ELR (cell line): Measurements from ENCODE around the gene RPN1.
A peak's percentile ranks its signal among the peaks of the same experiment; 100 is the strongest.
"Not testable (repeated sequence)": the region's sequence is repeated elsewhere in the genome, so short reads cannot be mapped to it uniquely, and the experiment has no call there.

Experiments
- DNase-seq: peaks from one replicate; pipeline ENCODE4 v3.0.0-alpha.2; 2015; ENCODE audit warnings: low read depth

The RPN1 gene

GRCh38 chr3:128609294-128609693 lies 41.3 kb downstream of the RPN1 start:
- DNase-seq: no peak

DNA sequence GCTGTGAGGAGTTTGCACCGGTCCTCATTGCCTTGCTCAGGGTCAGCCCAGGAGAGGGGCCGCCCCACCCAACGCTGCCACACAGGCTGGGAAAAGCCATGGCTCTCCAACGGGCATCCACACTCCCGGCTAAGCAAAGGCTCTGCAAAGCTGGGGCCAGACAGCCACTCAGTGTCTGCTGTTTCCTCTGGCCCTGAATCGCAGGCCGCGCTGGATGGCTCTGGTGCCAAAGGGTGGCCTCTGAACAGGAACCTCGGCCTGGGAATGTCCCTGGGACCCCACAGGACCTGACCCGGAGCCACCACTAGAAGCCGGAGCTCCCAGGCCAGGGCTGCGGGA lies 42.9 kb downstream of the RPN1 start:
- DNase-seq: no peak

- DNase-seq: no peak
Observed at GRCh38 chr3:128606094-128606493, 44.5 kb downstream of the RPN1 start.

DNA sequence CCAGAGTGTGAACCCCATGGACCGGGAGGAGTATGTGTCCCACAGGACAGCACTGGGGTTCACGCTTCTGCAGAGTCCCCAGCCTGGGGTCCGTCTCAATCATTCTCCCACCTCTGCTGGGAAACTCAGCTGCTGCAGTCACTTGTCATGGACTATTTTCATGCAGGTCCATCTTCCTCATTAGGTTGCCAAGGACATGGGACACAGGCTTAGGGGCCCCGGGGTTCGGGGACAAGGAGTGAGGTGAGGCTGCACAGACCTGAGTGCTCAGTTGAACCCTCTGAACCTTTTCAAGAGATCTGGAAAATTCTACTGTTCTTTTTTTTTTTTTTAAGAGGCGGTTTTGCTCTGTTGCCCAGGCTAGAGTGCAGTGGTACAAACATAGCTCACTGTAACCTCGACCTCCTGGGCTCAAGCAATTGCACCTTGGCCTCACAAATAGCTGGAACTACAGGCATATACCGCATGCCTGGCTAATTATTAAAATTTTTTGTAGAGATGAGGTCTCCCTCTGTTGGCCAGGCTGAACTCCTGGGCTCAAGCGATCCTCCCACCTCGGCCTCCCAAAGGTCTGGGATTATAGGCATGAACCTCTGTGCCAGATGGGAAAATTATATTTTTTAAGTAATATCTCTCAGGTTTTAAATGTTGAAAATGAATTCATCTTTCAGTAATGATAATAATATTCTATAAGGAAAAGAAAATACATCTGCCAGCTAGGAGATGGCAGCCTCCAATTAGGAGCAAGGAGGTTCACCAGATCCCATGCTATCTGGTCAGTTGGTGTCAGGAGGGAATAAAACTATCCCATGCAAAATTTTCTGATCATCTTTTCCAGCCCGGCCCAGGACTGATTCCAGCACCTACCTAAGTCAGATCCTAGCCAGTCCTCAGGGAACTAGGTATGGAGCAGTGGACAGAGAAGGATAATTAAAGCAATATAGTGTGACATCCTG lies 45.2 kb downstream of the RPN1 start:
- no peak for DNase-seq

GRCh38 chr3:128603811-128604775 lies 46.5 kb downstream of the RPN1 start:
- DNase-seq: no peak

DNA sequence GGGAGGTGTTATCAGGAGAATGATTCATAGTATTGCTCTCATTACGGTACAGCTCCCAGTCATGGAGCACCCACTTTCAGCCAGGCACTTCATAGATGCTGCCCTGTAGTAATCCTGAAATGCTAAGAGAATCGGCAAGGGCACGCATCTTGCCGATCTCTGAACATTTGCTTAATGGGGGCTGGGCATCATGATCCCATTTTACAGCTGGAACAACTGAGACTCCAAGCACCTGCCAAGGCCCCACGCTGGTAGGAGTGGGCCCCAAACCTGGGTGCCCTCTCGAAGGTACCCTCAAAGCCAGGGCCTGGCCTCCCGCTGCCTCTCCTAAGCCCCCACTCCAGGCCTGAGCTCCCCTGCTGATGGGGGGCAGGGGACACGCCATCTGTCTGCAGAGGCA lies 47.3 kb downstream of the RPN1 start:
- DNase-seq: no peak

DNA sequence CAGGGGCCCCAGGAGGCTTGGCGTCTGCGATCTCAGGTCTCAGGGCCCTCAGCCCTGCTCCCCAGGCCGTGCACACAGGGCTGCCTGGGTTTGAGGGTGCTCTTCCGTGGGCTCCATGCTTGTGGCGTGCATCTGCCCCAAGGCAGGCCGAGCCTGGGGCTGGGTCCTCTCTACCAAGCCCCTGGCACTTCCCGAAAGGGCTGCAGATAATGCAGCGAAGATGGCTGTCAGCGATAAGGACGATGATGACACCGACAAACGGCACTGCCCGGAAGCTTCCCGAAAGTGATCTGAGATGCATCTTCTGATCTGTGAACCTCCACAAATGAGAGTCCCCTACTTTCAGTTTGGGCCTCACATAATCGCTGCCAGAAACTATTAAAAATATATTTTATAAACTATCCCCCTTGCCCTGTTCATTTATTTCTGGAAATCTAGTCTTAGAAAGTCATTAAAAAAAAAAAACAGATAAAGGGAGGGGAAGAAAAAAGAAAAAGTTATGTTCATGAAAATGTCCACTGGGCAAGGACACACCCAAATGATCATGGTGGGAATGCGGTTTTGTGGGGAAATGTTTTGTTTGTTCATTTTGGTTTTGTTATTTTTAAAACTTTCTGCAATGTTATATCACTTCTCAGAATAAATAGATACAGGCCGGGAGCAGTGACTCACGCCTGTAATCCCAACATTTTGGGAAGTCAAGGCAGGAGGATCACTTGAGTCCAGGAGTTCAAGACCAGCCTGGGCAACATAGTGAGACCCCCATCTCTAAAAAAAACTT lies 51.5 kb downstream of the RPN1 start:
- DNase-seq: no peak

GRCh38 chr3:128597900-128598299 lies 52.7 kb downstream of the RPN1 start:
- DNase-seq: peak; percentile 42

DNA sequence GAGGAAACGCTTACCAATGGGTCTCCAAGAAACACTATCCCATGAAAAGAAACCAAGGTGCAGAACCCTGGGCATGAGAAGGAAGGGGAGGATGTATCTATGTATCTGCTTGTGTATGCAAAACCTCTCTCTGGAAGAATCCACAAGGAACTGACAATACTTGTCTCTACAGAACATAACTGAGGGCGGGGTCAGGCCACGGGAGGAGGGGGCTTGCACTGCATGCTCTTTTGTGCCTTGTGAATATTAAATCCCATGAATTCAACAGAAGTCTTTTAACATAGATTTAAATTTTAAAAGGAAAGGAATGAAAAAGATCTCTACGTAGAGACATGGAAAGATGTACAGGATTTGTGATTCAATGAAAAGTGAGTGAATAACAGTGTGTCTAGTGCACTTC lies 57.8 kb downstream of the RPN1 start:
- no peak for DNase-seq

DNA sequence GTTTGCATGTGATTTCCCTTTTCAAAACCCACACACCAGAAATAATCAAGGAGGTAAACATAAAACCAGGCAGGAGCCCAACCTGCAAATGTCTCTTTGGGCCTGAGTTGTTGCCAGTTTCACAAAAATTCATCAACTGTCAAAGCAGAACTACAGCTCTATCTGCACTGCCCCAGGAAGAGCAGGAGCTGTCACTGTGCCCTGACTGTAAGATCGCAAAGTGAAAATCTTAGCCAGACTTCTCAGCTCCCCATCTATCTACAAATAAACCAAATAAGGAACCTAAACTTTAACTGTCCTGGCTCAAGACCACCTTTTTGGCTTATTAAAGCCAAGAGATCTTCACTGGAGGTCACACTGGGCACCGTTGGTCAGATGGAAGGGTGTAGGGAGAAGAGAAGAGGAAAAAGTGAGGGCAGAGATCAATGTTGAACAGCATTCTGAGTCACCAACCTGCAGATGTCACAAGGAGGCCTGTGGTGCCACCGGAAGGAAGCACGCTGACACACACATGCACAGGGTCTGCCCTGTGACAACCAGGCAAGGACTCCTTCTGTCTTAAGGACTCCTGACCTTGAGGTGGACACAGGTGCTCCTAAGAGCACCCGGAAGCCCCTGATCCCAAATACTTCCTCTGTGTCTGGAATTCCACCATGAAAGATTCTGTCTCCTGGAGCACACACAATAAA lies 58.7 kb downstream of the RPN1 start:
- peak; percentile 33 for DNase-seq

DNA sequence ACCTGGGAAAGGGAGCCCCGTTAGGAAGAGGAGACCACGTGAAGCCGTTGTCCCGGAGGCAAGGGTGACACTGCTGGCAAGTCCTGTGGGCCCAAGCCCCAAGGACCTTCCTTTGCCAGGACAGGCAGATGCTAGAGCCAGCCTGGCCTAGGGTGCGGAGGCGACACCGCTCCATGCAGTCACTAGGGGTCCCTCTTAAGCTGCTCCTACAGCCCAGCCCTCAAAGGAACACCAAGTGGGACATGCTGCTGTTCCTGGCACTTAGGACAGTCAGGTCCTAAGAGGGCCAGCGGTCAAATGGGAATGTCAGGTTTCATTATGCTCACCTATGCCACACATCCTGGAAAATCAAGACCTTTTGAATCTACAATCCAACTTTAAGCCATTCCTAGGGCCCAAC lies 59.7 kb downstream of the RPN1 start:
- DNase-seq: peak; percentile 22

DNA sequence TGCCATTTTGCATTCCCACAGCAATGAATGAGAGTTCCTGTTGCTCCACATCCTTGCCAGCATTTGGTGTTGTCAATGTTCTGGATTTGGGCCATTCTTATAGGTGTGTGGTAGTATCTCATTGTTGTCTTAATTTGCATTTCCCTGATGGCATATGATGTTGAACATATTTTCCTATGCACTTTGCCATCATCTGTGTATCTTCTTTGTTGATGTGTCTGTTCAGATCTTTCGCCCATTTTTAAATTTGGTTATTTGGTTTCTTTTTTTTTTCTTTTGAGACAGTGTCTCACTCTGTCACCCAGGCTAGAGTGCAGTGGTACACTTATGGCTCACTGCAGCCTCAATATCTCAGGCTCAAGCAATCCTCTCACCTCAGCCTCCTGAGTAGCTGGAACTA lies 60.6 kb downstream of the RPN1 start:
- not testable (repeated sequence) for DNase-seq

DNA sequence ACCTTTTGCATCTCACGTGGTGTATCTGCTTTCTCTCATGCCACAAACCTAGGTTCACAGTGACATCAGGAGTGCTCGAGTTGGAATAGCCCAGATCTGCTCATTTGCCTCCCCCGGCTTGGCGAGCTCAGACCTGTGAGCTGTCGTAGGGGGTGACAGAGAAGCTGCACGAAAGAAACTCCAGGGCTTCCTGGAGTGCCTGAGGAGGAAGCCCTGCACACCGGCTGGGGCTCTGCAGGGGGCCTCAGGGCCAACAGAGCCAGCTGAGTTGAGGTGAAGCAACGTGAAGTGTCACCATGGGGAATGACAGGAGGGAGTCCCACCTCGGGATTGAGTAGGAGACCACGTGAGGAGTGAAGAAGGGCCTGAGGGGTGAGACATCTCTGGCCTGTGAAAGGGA lies 62.5 kb downstream of the RPN1 start:
- no peak for DNase-seq

DNA sequence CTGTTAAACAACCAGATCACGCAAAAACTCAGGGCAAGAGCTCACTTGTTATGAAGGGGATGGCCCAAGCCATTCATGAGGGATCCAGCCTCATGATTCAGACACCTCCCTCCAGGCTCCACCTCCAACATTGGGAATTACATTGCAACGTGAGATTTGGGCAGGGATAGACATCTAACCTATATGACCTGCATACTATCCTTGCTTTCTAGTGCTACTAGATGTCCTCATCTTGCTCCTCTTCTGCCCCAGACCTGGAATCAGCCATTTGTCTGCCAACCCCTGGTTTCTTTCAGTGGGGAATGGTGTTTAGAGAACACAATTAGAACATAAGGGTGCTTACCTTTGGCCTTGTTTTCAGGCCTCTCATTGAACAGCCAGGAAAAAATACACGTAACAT lies 63.2 kb downstream of the RPN1 start:
- no peak for DNase-seq

- DNase-seq: not testable (repeated sequence)
Observed at GRCh38 chr3:128586932-128587331, 63.7 kb downstream of the RPN1 start.

DNA sequence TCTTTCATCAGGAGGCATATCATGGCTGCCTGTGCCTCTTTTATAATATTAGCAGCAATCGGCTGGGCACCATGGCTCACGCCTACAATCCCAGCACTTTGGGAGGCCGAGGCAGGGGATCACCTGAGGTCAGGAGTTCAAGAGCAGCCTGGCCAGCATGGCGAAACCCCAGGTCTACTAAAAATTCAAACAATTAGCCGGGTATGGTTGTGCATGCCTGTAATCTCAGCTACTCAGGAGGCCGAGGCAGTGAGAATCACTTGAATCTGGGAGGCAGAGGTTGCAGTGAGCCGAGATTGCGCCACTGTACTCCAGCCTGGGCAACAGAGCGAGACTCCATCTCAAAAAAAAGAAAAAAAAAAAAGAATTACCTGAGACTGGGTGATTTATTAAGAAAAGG lies 64.2 kb downstream of the RPN1 start:
- DNase-seq: not testable (repeated sequence)

- DNase-seq: peak; percentile 49
Observed at GRCh38 chr3:128585974-128586373, 64.6 kb downstream of the RPN1 start.

GRCh38 chr3:128585189-128585588 lies 65.4 kb downstream of the RPN1 start:
- DNase-seq: no peak

DNA sequence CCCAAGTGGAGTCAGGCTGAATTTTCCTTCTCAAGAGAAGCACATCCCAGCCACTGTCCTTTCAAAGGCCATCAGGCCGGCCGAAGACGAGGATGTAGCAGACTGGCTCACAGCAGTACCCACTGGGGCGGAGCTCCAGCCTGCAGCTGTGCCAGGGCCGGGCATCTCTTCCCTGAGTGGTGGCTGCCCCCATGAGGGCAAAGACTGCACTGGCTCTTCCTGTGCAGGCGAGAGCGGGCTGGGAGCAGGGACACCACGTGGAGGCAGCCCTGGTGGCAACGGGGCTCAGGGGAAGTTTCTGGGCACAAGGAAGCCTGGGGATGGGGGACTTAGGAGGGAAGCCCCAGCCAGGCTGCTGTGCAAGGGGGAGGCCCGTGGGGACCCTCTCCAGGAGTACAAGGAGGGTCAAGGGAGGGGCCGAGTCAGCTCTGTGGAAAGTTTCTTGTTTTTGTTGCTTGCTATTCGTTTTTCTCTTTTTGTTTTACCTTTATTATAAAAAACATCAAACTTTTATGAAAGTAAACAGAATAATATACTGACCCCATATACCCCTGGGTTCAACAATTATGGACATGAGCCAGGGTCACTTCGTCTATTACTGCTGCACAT lies 66.1 kb downstream of the RPN1 start:
- DNase-seq: peak; percentile 85

- no peak for DNase-seq
Observed at GRCh38 chr3:128581566-128581965, 69.1 kb downstream of the RPN1 start.

- no peak for DNase-seq
Observed at GRCh38 chr3:128579927-128580326, 70.7 kb downstream of the RPN1 start.
